ENCODE data around the gene PHLPP1.

Gene PHLPP1

GRCh38 chr18:62952807-62953206 lies 237.5 kb downstream of the PHLPP1 start:
- no peak for DNase-seq

GRCh38 chr18:62953663-62954062 lies 238.3 kb downstream of the PHLPP1 start:
- no peak for DNase-seq

- no peak for DNase-seq
Observed at GRCh38 chr18:62954366-62954765, 239.0 kb downstream of the PHLPP1 start.

- peak; percentile 68 for DNase-seq
Observed at GRCh38 chr18:62957885-62958472, 242.6 kb downstream of the PHLPP1 start.

GRCh38 chr18:62959481-62959880 lies 244.1 kb downstream of the PHLPP1 start:
- no peak for DNase-seq

GRCh38 chr18:62963507-62963906 lies 248.2 kb downstream of the PHLPP1 start:
- DNase-seq = no peak

- no peak for DNase-seq
Observed at GRCh38 chr18:62964432-62964831, 249.1 kb downstream of the PHLPP1 start.

GRCh38 chr18:62967089-62967488 lies 251.7 kb downstream of the PHLPP1 start:
- DNase-seq = no peak

- DNase-seq = no peak
Observed at GRCh38 chr18:62973689-62974088, 258.3 kb downstream of the PHLPP1 start.

- DNase-seq = no peak
Observed at GRCh38 chr18:62974388-62974787, 259.0 kb downstream of the PHLPP1 start.

- DNase-seq = no peak
Observed at GRCh38 chr18:62974928-62975675, 259.8 kb downstream of the PHLPP1 start.

GRCh38 chr18:62975785-62976184 lies 260.4 kb downstream of the PHLPP1 start:
- no peak for DNase-seq

GRCh38 chr18:62976227-62976626 lies 260.9 kb downstream of the PHLPP1 start:
- no peak for DNase-seq

GRCh38 chr18:62977512-62977911 lies 262.2 kb downstream of the PHLPP1 start:
- no peak for DNase-seq

- no peak for DNase-seq
Observed at GRCh38 chr18:62978251-62979049, 263.1 kb downstream of the PHLPP1 start.

- DNase-seq = no peak
Observed at GRCh38 chr18:62979176-62979575, 263.8 kb downstream of the PHLPP1 start.

GRCh38 chr18:62979900-62980299 lies 264.6 kb downstream of the PHLPP1 start:
- DNase-seq = no peak

GRCh38 chr18:62981566-62981965 lies 266.2 kb downstream of the PHLPP1 start:
- DNase-seq = no peak

GRCh38 chr18:62982600-62983251 lies 267.4 kb downstream of the PHLPP1 start:
- peak; percentile 74 for DNase-seq

GRCh38 chr18:62984656-62985315 lies 269.4 kb downstream of the PHLPP1 start:
- DNase-seq = no peak

GRCh38 chr18:62986490-62986889 lies 271.1 kb downstream of the PHLPP1 start:
- no peak for DNase-seq

GRCh38 chr18:62987055-62987830 lies 271.9 kb downstream of the PHLPP1 start:
- DNase-seq = no peak
